ENCODE measurements around the gene CAMKK2.

DNA sequence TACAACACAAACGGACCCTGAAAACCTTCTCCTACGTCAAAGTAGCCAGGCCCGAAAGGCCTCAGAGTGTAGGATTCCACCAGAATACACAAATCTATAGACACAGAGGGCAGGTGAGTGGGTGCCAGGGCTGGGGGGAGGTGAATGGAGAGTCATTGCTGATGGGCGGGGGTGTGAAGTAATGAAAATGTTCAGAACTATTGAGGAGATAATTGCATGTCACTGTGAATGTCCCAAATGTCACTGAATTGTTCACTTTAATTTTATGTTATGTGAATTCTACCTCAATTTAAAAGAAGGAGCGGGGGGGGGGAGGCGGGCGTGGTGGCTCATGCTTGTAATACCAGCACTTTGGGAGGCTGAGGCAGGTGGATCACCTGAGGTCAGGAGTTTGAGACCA, 50.6 kb downstream of the CAMKK2 start:
- TF ChIP-seq, protein P1, sequence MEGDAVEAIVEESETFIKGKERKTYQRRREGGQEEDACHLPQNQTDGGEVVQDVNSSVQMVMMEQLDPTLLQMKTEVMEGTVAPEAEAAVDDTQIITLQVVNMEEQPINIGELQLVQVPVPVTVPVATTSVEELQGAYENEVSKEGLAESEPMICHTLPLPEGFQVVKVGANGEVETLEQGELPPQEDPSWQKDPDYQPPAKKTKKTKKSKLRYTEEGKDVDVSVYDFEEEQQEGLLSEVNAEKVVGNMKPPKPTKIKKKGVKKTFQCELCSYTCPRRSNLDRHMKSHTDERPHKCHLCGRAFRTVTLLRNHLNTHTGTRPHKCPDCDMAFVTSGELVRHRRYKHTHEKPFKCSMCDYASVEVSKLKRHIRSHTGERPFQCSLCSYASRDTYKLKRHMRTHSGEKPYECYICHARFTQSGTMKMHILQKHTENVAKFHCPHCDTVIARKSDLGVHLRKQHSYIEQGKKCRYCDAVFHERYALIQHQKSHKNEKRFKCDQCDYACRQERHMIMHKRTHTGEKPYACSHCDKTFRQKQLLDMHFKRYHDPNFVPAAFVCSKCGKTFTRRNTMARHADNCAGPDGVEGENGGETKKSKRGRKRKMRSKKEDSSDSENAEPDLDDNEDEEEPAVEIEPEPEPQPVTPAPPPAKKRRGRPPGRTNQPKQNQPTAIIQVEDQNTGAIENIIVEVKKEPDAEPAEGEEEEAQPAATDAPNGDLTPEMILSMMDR (conservative IDR thresholded peaks at IDR 0.05; ENCODE audit: low read length) = no peak
- no peak for TF ChIP-seq EZH2phosphoT487 (IDR thresholded peaks at IDR 0.05; ENCODE audit: borderline replicate concordance)
